OCI-LY1 (cell line): ENCODE data around the gene MED25.

Experiments
- CTCF ChIP-seq: fragments of 200-600 bp; sonication (generic), shearing (Covaris generic); IDR thresholded peaks from 2 replicates; pipeline ENCODE4 v1.5.1; 2017; ENCODE audit warnings: mild to moderate bottlenecking, antibody characterized with exemption, low read length, moderate library complexity, mixed read lengths
- EZH2 ChIP-seq: fragments of 200-600 bp; sonication (generic), shearing (Covaris generic); IDR thresholded peaks from 2 replicates; pipeline ENCODE4 v1.8.0; 2017; ENCODE audit warnings: borderline replicate concordance, mixed run types, mild to moderate bottlenecking, antibody characterized with exemption, low read length, moderate library complexity, mixed read lengths

GRCh38 chr19:49844138-49845095, 26.3 kb downstream of the MED25 start:
- TF ChIP-seq CTCF (no peak), EZH2 (no peak)
